Activated CD8-positive, alpha-beta memory T cell treated with anti-CD3 and anti-CD28 coated beads, Interleukin-2, amount 50 U/mL, for 48 hours (primary cell): ENCODE measurements around the gene KCTD10.

Source experiments
- DNase-seq: peaks from one replicate; pipeline ENCODE4 v3.0.0-alpha.2; 2020

Gene KCTD10

DNA sequence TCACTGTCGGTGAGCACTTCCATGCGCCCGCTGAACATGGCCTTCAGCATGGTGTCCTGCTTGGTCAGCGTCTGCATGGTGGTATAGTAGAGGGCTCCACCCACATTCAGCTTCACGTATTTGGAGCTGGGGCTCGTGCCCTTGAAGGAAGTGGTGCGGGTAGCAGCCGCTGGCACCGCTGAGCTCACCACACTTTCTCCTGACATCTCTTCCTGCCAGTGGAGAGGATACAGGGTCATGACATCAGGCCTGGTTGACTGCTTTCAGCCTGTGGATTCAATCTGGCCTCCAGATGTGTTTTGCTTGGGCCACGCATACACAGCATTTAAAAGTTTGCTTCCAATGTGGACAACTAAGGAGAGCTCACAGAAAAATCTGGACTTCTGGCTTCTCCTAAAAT, 7.6 kb downstream of the KCTD10 start:
- DNase-seq = no peak

DNA sequence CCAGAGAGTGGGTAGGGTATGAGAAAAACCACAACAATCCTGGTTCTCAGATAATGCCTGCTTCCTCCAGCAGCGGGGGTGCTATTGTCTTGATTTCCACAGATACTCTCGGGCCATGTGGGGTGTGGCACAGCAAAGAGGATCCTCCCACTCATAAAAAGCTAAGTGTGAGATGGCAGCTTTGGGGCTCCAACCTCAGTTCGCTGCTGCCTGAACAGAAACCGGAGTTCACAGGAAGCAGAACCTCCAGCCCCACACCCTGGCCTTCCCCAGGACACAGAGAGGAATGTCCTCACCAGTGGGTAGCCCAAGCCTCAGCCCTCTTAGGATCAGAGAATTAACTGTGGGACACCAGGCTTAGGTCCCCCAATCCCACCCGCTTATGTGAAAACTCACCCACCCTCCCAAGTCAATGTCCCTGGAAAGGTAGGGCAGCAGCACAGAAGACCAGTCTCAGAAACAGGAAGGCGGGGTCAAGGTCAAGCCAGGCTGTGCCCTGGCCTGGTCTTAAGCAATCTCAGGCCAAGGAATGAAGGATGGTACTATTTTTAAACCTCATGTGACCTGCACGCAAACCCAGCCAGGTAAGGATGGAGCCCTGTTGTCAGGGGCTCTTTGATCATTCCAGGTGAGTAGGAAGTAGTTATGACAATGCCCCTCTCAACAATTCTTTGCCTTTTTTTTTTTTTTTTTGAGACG, 9.0 kb downstream of the KCTD10 start:
- no peak for DNase-seq

DNA sequence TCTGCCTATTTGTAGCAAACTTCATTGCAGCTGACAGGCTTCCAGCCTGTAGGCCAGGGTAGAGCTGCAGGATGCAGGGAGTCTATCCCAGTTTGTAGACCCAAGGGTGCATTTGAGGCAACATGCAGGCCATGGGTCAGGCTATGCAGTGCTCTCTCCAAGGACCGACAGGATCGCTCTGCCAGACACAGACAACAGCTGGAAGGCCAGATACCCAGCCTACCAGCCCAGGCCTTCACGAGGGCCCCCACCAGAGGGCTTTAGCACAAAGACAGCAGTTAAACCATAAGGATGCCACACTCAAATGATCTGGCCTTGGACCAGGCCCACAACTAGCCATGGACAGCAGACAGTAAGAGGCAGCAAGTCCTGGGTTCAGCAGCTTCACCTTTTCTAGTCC, 10.3 kb downstream of the KCTD10 start:
- DNase-seq = no peak

DNA sequence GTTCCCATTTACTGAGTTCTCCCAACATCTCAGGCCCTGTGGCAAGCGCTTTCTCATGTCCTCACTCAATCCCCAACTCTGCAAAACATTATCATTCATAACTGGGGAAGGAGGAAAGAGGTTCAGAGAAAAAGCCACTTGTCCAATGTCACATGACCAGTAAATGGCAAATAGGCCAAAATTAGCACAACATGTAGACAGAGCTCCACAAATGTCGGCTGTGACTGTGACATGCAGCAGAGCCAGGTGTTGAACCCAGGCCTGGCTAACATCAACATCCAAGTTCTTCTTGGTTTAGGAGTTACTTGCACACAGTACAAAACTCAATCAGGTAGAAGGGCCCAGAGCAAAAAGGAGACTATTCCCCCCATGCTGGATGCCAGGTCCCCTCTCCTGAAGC, 10.8 kb downstream of the KCTD10 start:
- DNase-seq = no peak

DNA sequence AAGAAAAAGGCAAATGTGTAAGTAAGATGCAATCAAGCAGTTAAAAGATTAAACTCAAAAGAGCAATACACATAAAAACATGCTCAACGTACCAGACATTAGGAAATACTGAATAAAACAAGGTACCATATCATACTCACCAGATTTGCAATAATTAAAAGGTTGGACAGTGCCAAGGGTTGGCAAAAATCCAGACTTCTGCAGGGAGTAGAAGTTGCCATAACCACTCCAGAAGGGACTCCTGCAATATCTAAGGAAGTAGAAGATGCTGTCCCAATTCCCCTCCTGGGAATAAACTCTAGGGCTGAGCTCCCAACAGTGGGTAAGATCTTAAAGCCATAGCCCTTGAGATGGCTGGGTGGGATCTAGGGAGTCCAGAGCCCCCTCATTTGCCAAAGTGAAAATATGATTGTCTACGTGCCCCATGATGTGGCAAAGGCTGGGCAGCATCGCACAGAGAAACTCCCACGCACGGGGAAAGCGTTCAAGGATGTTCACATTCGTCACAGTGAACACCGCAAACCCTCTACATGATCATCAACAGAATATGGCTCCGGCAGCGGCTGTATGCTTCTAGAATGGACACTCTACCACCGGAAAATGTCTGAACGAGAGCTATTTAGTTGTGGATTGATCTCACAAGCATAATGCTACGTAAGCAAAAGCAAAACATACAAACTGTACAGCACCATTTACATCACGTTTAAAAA, 12.3 kb downstream of the KCTD10 start:
- no peak for DNase-seq

DNA sequence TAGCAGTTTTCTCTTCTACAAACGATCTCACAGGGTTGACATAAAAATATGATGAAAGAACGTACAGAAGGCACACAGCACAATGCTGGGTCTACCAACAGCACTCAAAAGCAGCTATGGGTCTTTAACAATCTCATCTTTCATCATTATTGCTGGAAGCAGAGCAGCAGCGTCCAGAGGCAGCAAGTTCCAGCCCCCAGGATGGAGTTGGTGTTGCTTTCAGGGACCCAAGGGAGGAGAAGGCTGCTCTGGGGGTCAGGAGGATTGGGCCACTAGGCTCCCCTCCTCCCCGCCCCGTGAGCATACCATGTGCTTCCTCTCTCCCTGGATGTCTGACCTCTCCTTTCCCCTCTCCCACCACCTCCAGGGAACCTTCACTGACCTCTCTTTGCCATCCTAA, 13.3 kb downstream of the KCTD10 start:
- no peak for DNase-seq

DNA sequence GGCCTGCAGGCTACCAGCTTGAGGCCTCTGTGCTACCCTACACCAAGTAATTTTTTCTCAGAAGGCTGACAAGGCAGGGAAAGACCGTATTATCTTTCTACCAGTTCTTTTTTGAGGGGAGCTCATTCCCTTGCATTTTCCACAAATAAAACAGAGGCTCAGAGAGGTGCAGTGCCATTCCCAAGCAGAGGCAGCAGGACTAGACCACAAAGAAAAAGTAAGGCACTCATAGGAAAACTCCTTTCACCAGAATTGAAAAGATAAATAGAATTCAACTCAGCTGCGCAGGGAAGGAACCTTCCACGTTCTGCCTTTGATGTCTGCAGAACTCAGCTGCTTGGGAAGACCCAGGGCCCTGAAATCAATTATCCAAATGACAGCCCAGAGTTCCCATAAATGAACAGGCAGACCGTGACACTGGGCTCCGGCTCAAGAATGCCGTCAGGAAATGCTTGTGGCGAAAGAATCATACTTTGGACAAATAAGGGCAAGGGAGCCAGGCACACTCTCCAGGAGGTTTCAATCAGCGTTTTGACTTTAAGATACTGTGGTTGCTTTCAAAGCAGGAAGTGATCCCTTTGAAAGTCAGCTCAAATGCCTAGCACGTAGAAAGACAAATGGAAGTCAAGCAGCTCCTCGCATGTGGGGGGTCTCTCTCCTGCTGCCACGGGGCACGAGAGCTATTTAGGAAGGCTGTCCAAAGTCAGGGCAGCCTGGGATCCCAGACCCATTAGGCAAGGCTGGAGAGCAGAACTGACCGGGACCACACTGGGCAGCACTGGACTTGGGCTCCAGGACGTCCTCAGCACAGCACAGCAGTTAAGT, 14.0 kb downstream of the KCTD10 start:
- DNase-seq = no peak

DNA sequence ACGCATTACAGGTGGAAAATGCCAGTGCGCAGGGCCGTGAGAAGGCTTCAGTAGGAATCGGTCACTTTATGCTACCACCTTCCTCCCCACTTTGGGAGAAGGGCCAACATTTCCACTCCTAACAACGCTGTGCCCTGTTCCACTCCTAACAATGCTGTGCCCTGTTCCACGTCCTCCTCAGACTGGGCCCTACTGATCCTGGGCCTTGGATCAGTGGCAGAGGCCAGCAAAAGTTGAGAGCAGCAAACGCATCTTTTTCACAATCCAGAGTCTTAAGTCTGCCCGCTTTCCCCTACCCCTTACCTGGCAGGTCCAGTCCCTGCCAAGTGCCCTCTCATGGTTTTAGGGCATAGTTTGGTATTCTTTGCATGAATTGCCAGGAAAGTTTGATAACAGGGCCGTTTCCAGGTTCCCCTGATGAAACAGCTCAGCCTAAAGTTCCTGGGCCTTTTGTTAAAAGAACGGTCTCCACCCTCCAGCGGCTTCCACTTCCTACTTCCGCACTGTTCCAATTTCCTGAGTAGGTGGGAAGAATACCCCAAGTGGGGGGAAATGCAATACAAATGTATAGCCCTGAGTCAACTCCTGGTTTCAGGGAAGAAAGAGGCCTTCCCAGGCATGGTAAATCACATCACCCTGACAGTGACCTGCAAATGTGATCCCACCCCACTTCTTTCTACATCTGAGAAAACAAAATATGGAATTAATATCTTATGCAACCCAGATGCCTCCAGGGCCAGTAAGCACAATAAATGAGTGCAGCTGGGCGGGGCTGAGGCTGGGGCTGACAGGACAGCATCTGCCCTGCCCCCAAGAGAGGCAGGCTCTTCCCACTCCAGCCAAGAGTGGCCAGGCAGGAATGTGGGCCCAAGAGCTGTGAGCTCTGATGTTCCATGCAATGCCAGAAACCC, 15.0 kb downstream of the KCTD10 start:
- no peak for DNase-seq

DNA sequence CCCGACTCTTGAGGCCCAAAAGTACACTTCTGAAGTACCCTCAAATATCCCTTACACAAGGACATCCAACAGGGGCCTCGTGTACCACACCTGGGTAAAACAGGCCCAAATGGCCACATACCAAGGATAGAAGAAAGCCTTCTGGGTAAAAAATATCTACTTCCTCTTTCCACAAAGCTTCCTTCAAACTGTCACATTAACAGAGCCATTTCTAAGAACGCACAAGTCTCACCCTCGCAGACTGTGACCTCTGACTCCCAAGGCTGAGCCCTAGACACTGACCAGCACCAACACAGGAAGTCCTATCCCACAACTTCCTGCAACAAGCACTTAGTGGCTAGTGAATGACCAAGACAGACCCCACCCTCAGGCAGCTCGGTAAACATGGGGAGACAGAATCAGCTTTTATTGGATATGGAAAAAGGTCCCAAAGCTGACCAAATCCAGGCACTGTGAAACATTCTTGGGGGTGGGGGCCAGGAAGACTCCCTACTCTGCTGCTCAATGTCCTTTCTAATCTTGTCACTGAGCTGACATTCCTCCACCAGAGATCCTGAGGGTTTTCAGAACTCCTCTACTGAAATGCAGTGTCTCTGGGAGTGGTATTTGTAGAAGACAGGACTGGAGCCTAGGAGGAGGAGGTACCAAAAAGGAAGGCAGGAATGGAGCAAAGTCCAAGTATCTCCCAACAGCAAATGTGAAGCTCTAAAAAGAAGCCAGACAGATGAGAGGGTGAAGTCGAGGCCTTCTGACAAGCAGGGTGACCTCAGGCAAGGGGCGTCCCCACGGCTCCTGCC, 15.9 kb downstream of the KCTD10 start:
- no peak for DNase-seq

DNA sequence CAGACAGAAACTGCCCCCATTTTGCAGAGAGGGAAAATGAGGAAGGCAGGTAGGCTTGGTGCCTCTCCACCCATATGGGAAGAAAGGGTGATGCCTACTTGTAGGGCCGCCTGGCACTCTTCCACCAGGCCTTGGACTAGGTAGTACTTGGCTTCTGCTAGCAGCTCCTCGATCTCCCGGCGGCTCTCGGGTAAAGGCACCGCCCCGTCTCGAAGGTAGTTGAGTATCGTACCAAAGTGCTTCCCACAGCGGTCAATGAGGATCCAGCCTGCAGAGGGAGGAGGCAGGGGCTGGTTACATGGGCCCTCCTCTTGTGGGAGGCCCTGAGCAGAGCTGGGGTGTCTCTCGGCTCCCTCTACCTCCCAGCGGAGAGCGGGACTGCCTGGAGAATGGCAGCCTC, 16.6 kb downstream of the KCTD10 start:
- no peak for DNase-seq

DNA sequence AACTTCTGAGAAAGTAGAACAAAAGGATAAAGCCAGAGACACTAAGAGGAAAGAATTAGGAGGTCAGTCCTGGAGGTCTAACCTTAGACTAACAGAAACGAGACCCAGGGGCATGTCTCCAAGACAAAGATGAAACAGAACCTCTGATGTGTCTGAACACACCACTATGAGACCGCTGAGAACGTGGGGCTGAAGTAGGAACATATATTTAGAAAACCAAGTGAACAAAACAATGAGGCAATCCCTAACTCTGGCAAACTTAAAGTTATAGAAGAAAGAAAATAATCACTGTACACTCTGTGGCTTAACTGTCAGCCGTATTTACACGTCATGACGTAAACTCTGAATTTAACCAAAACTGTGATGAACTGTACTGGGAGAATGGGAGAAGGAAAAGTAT, 17.9 kb downstream of the KCTD10 start:
- no peak for DNase-seq

DNA sequence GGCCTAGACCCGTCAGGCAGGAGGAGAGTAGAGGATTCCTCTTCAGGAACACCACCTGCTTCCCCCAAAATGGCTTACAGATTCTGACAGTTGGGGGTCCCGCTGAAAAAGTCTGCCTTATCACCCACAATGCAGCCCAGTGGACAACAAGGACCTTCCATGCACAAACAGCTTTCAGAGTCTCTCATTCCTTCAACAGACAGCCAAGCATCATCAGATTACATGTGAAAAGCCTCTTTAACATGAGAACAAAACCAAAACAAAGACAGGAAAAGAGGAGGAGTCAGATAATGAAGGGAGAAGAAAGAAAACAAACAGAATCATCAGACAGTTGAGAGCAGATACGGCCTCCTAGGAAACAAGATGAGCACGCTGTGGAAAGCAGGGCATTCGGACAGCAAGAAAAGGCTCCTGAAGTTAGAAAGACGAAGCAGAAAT, 18.3 kb downstream of the KCTD10 start:
- DNase-seq = no peak

DNA sequence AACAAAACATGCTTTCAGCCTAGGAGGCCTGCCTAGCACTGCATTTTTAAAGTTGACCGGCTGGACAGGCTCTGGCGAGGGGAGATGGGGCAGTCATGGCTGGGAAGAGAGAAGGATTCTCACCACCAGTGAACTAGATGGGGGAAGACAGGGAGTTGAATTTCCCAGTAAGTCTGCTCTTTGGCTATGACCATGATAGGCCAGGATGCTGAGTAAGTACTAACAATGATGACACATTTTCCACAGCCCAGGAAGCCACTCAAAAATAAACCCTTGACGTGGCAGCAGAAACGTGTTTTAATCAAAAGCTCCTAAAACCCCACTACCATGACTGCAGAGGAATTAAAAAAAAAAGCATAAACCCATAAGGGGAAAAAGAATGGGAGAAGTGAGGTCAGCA, 19.0 kb downstream of the KCTD10 start:
- DNase-seq = no peak

DNA sequence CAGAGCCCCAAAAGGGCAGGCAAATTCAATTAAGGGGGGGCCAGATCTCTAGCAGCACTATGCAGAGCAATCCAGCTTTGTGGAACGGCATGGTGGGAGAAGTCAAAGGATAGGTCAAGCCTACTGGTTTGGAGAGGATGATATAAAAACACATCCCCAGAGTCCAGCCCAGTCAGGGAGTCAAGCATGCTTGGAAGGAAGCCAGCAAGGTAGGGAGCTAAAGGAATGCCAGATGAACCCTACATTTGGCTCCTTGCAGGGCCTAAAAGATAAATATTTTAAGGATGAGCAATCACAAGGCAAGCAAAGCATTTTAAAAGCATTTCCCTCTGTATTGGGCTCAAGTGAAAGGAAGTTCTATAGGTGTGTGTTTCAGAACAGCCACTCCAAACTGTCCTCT, 21.4 kb downstream of the KCTD10 start:
- DNase-seq = no peak

DNA sequence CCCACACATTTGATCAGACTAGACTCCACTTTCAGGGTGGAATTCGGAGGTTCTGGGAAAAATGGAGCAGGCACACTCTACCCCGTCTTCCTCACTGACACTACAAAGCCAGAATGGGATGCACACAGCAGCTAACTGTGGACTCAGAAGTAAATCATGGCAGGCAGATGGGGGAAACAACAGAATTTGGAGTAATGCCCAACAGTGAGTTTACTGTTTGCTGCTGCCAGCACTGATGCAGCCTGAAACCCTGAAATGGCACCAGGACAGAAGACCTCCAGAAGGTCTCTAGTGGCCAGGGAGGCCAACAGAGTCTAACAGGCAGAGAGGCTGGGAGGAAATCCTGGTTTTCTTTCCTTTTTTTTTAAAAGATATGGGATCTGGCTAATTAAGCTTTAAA, 24.6 kb downstream of the KCTD10 start:
- no peak for DNase-seq

DNA sequence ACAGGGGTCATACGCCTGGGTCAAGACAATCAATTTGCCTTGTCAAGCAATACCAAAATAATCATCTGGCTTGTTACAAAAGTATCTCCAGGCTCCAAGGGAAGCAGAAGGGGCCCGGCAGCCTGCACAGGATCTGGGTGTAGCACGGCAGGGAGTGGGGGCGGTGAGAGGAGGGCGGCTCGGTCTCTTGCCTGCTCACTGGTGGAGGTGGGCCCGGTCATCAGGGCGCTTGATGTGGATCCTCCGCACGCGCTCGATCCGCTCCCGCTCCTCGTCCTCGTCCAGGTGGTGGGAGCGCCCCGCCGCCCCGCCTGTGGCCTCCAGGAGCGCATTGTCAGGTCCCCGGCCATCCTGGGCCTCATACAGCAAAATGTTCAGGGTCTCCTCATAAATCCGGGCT, 25.7 kb downstream of the KCTD10 start:
- DNase-seq = no peak

DNA sequence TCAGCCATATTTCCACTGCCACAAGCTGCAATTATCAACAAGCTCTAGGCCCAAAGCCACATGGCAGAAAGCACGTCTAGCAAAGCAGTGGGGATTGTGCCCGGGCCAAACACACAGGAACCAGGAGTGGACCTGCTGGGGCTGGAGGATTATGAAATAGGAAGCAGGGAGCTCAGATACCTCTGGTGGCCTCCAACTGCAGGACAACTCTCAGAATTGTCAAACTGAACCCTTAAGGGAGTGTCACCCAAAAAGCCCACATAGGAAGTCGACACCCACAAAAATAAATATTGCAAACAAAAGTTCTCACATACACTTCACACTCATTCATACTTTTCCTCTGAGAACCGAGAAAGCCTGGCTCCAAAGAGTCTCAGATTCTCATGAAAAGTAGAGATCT, 26.1 kb downstream of the KCTD10 start:
- no peak for DNase-seq

DNA sequence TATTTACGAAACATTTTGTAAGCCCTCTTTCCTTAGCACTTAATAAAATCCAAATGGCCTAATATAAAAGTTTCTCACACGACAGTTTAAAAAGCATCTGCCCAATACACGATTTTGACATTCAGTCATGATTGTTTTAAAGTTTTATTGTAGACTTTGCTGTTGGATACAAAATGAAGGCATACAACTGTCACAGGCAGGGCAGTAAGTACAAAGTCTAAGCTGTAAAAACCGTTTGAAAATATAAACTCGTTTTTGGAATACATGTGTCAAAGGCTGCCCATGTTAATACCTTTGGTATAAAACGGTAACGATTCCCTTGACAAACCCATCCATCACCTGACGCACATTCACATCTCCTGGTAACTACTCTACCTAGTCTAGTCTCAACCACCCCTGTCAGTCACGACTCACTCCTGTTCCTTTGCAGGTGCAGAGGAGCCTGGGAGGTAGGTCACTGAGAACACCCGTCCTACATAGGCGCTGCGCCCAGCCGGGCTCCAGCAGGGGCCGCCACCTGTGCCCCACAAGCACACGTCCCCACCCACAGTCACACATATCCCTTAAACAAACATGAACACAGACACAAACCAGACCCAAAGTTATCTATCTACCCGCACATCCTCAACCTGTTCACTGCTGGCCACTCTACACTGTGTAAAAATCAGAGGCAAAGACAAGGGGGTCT, 27.1 kb downstream of the KCTD10 start:
- DNase-seq = no peak

DNA sequence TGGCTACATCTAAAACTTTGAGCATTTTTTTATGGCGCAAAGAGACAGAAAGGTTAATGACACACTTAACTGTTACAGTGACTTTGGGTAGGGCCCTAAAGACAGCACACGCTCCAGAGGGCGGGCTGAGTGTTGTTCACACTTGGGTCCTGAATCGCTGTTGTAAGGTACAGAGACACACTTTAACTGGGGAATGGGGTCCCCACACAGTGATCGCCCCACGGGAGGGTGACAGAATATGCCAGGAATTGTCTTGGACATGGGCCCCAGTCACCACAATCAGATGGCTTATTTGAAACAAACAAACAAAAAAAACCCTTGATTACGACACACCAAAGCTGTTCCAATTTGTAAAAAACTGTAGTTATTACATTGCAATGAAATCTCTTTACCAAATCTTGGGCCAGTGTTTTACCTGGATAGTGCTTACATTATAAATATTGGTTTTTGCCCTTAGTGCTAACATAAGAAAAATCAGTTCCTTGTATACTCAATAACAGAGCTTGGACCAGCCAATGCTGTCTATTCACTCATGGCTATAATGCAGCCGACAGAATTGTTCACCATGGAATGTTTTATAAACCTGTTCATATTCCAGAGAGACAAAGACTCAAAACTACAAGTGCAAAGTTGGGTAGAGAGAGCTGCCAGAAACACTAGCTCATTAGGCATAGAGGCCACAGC, 28.3 kb downstream of the KCTD10 start:
- DNase-seq = no peak

DNA sequence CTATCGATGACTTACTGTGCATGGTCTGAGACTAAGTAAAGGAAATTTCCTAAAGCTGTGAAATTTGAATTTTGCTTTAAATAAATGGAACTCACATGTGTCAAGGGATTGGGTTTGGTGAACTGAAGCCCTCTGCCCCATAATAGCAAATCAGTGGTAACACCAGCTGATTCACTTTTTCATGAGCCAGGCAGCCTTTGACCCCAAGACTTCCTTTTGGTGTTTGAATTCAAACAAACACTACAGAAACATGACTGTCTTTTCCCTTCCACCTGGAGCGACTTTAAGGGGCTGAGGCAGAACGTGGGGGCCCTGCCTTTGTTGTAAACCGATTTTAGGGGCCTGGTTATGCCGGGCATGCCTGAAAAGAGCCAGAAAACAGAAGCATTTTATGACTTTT, 28.8 kb downstream of the KCTD10 start:
- DNase-seq = no peak

DNA sequence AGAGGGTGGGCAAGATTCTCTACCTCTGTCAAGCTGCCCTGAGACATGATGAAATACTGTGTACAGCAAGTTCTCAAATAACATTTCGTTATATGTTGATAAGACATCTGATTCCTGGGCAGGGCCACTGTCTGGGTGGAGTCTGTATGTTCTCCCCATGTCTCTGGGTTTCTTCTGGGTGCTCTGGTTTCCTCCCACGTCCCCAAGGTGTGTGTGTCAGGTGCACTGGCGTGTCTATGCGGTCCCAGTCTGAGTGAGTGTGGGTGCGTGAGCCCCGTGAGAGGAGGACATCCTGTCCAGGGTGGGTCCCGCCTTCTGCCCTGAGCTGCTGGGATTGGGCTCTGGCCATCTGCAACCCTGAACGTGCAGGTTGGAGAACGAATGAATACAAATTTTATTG, 29.6 kb downstream of the KCTD10 start:
- DNase-seq = no peak
